ENCODE data around the gene IQSEC1.

DNA sequence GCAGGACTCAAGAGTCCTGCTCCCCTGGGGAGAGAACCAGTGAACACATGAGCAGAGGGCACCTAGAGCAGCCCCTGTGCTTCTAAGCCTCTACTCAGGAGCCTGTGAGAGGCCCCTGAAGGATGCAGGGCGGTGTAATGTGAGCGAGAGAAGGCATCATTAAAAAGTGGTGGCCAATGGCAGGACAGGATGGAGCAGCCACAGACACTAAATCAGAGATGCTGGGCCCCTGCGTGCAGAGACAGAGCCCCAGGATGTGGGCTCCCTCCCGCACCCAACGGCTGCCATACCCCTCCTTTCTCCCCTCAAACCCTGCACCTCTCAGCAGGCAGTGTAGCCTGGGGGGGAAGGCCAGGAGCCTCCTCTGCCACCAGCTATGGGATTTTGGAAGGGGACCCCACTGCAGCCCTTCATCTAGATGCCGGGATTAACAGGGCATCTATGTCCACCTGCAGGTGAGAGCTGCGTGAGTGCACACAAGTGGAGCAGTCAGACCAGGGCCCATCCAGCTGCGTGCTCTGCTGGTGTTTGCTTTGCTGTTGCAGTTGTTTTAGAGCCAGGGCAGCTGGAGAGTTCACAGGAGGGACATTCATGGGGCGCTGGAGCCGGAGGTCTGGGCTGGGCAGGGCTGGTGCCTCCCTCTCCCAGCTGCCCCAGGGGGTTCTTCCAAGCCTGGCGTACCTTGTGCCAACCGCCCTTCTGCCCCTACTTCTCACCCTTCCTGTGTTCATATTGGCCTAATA, 5.1 kb upstream of the IQSEC1 start:
- TF ChIP-seq GATA2 (IDR thresholded peaks at IDR 0.05; ENCODE audit: low read depth, low read length) (no peak), GATA3 (IDR thresholded peaks at IDR 0.05; ENCODE audit: low read depth, low read length) (no peak)
